ENCODE data around the gene SSBP3. TPM values are rescaled to one million over a fixed set of nuclear protein-coding genes. Genes with fewer than 3 reads are reported as not detected.

SSBP3 gene
- total RNA-seq, 2 experiments from 2014 or later: 16.5 to 44.9 TPM

- ChIA-PET POLR2A (no interaction called here), CTCF (ENCODE audit: unreplicated experiment) (no interaction called here)
- no peak overlapping the region for H2AFZ ChIP-seq (ENCODE audit: low read length)
- H3K36me3 ChIP-seq (ENCODE audit: insufficient read depth, low read length): no peaks in the 10 kb centered on the region
- BruUV-seq (replicated peaks): no TSS peak
- H3K27ac ChIP-seq (ENCODE audit: low read depth, low read length, poor library complexity, severe bottlenecking): no peak overlapping the region
- no peak overlapping the region for H3K4me2 ChIP-seq (ENCODE audit: low read length)
- intact Hi-C loops (cut with micrococcal nuclease; ENCODE audit: unreplicated experiment): no loop called here
- no peaks in the 10 kb centered on the region for H4K20me1 ChIP-seq (ENCODE audit: insufficient read depth, low read length)
- no peaks in the 10 kb centered on the region for H3K9me3 ChIP-seq (ENCODE audit: low read length)
- no peaks in the 10 kb centered on the region for H3K9me2 ChIP-seq (ENCODE audit: insufficient read depth, low read length)
- TF ChIP-seq CTCF (conservative IDR thresholded peaks at IDR 0.05; ENCODE audit: low read length) (no peak), EZH2phosphoT487 (IDR thresholded peaks at IDR 0.05; ENCODE audit: borderline replicate concordance, low read depth, low read length) (no peak)
- no peak overlapping the region for H3K4me3 ChIP-seq (ENCODE audit: low read depth, low read length, poor library complexity, severe bottlenecking)
- peaks cover 19% of the 10 kb centered on the region for H3K4me1 ChIP-seq (ENCODE audit: insufficient read depth, low read length, poor library complexity, severe bottlenecking)
- no peaks in the 10 kb centered on the region for H3K79me2 ChIP-seq (ENCODE audit: insufficient read depth, low read depth, low read length)
- no peak for DNase-seq (ENCODE audit: low spot score)
Observed at GRCh38 chr1:54417123-54417522, 10.9 kb upstream of the SSBP3 start.

- ChIA-PET CTCF (ENCODE audit: unreplicated experiment) (interaction anchor here (0.6 kb wide), 1 partner anchor 142 kb away, joined by 3 read pairs; no protein-coding TSS in a partner anchor), POLR2A (no interaction called here)
- peaks cover 19% of the 10 kb centered on the region for H3K4me1 ChIP-seq (ENCODE audit: insufficient read depth, low read length, poor library complexity, severe bottlenecking)
- no peak overlapping the region for H3K27ac ChIP-seq (ENCODE audit: low read depth, low read length, poor library complexity, severe bottlenecking)
- no peaks in the 10 kb centered on the region for H4K20me1 ChIP-seq (ENCODE audit: insufficient read depth, low read length)
- no peaks in the 10 kb centered on the region for H3K79me2 ChIP-seq (ENCODE audit: insufficient read depth, low read depth, low read length)
- BruUV-seq (replicated peaks): no TSS peak
- DNase-seq (ENCODE audit: low spot score): no peak
- H3K36me3 ChIP-seq (ENCODE audit: insufficient read depth, low read length): no peaks in the 10 kb centered on the region
- H3K9me2 ChIP-seq (ENCODE audit: insufficient read depth, low read length): no peaks in the 10 kb centered on the region
- TF ChIP-seq CTCF (conservative IDR thresholded peaks at IDR 0.05; ENCODE audit: low read length) (no peak), EZH2phosphoT487 (IDR thresholded peaks at IDR 0.05; ENCODE audit: borderline replicate concordance, low read depth, low read length) (no peak)
- H3K9me3 ChIP-seq (ENCODE audit: low read length): no peaks in the 10 kb centered on the region
- no peak overlapping the region for H3K4me2 ChIP-seq (ENCODE audit: low read length)
- no peak overlapping the region for H3K4me3 ChIP-seq (ENCODE audit: low read depth, low read length, poor library complexity, severe bottlenecking)
- intact Hi-C loops (cut with micrococcal nuclease; ENCODE audit: unreplicated experiment): no loop called here
- no peak overlapping the region for H2AFZ ChIP-seq (ENCODE audit: low read length)
Observed at GRCh38 chr1:54416435-54416834, 10.2 kb upstream of the SSBP3 start.

- H3K4me2 ChIP-seq (ENCODE audit: low read length): no peak overlapping the region
- no TSS peak for BruUV-seq (replicated peaks)
- H3K27ac ChIP-seq (ENCODE audit: low read depth, low read length, poor library complexity, severe bottlenecking): no peak overlapping the region
- no peaks in the 10 kb centered on the region for H3K9me3 ChIP-seq (ENCODE audit: low read length)
- ChIA-PET POLR2A (no interaction called here), CTCF (ENCODE audit: unreplicated experiment) (interaction anchor here (0.6 kb wide), 1 partner anchor 142 kb away, joined by 3 read pairs; no protein-coding TSS in a partner anchor)
- peaks cover 19% of the 10 kb centered on the region for H3K4me1 ChIP-seq (ENCODE audit: insufficient read depth, low read length, poor library complexity, severe bottlenecking)
- no peaks in the 10 kb centered on the region for H3K79me2 ChIP-seq (ENCODE audit: insufficient read depth, low read depth, low read length)
- intact Hi-C loops (cut with micrococcal nuclease; ENCODE audit: unreplicated experiment): no loop called here
- H4K20me1 ChIP-seq (ENCODE audit: insufficient read depth, low read length): no peaks in the 10 kb centered on the region
- H3K4me3 ChIP-seq (ENCODE audit: low read depth, low read length, poor library complexity, severe bottlenecking): no peak overlapping the region
- no peaks in the 10 kb centered on the region for H3K36me3 ChIP-seq (ENCODE audit: insufficient read depth, low read length)
- no peak for DNase-seq (ENCODE audit: low spot score)
- H3K9me2 ChIP-seq (ENCODE audit: insufficient read depth, low read length): no peaks in the 10 kb centered on the region
- TF ChIP-seq CTCF (conservative IDR thresholded peaks at IDR 0.05; ENCODE audit: low read length): no peak
- no peak for TF ChIP-seq EZH2phosphoT487 (IDR thresholded peaks at IDR 0.05; ENCODE audit: borderline replicate concordance, low read depth, low read length)
- no peak overlapping the region for H2AFZ ChIP-seq (ENCODE audit: low read length)
Observed at GRCh38 chr1:54415991-54416390, 9.8 kb upstream of the SSBP3 start.
